OCI-LY3 (cell line): ENCODE measurements around the gene POU4F1.

Experiments
- CTCF ChIP-seq: fragments of 200-600, 300-600 bp; sonication (generic); IDR thresholded peaks from 2 replicates; pipeline ENCODE4 v1.5.1; 2014; ENCODE audit warnings: antibody characterized with exemption, low read length, low read depth
- EZH2phosphoT487 ChIP-seq: fragments of 200-600 bp; shearing (Covaris generic); IDR thresholded peaks from 2 replicates; pipeline ENCODE4 v1.6.1; 2018; ENCODE audit warnings: antibody characterized with exemption, mixed run types, low read depth

- no peak for TF ChIP-seq CTCF
- TF ChIP-seq EZH2phosphoT487 = no peak
Measured at GRCh38 chr13:78599645-78600279, 3.6 kb downstream of the POU4F1 start.
